Loucy (cell line): ENCODE measurements around the gene TMPRSS2.

Experiments
- H2AFZ ChIP-seq: fragments of 200-600 bp; sonication (generic); 2 replicates; pipeline ENCODE4 v1.6.0; 2016; ENCODE audit warnings: antibody characterized with exemption, mild to moderate bottlenecking, low read length, moderate library complexity
- H3F3A ChIP-seq: fragments of 200-600 bp; 2 replicates; pipeline ENCODE4 v1.6.0; 2016; ENCODE audit warnings: antibody characterized with exemption, low read depth, mild to moderate bottlenecking
- H3K27me3 ChIP-seq: fragments of 200-600 bp; sonication (generic); 2 replicates; pipeline ENCODE4 v1.6.1; 2014; ENCODE audit warnings: low read length, mild to moderate bottlenecking; ENCODE audit not compliant: insufficient read depth, poor library complexity, severe bottlenecking
- H3K36me3 ChIP-seq: fragments of 200-600 bp; sonication (generic); 2 replicates; pipeline ENCODE4 v1.6.1; 2016; ENCODE audit warnings: low read length; ENCODE audit not compliant: insufficient read depth
- H3K4me1 ChIP-seq: fragments of 200-600 bp; sonication (generic); 2 replicates; pipeline ENCODE4 v1.5.1; 2014; ENCODE audit warnings: low read length, mild to moderate bottlenecking; ENCODE audit not compliant: insufficient read depth, poor library complexity, severe bottlenecking
- H3K4me2 ChIP-seq: fragments of 200-600 bp; sonication (generic); 2 replicates; pipeline ENCODE4 v1.6.0; 2014; ENCODE audit warnings: antibody characterized with exemption, low read length, low read depth, mild to moderate bottlenecking; ENCODE audit not compliant: poor library complexity, severe bottlenecking
- H3K4me3 ChIP-seq: fragments of 200-600 bp; sonication (generic); 2 replicates; pipeline ENCODE4 v1.5.1; 2014; ENCODE audit warnings: low read length, mild to moderate bottlenecking, mixed read lengths; ENCODE audit not compliant: poor library complexity, severe bottlenecking
- H3K79me2 ChIP-seq: fragments of 200-600 bp; sonication (generic); 2 replicates; pipeline ENCODE4 v1.6.1; 2014; ENCODE audit warnings: low read length; ENCODE audit not compliant: insufficient read depth
- H3K9ac ChIP-seq: fragments of 200-600 bp; sonication (generic); 2 replicates; pipeline ENCODE4 v1.6.0; 2014; ENCODE audit warnings: mild to moderate bottlenecking, low read depth, low read length, moderate library complexity; ENCODE audit not compliant: poor library complexity, severe bottlenecking
- H3K9me2 ChIP-seq: fragments of 200-600 bp; sonication (generic); replicated peaks from 2 replicates; pipeline ENCODE4 v1.6.1; 2016; ENCODE audit warnings: low read depth, low read length, mixed read lengths
- H3K9me3 ChIP-seq: fragments of 200-600 bp; sonication (generic); 2 replicates; pipeline ENCODE4 v1.6.1; 2014; ENCODE audit warnings: mild to moderate bottlenecking, antibody characterized with exemption, low read length, low read depth; ENCODE audit not compliant: insufficient read depth
- H4K20me1 ChIP-seq: fragments of 200-600 bp; sonication (generic); 2 replicates; pipeline ENCODE4 v1.6.0; 2014; ENCODE audit warnings: antibody characterized with exemption, low read length, mild to moderate bottlenecking; ENCODE audit not compliant: insufficient read depth, poor library complexity, severe bottlenecking
- CTCF ChIP-seq: fragments of 200-600 bp; sonication (generic); conservative IDR thresholded peaks from 2 replicates; pipeline ENCODE4 v1.5.1; 2014; ENCODE audit warnings: mild to moderate bottlenecking, antibody characterized with exemption, low read length
- EZH2phosphoT487 ChIP-seq: fragments of 200-600 bp; IDR thresholded peaks from 2 replicates; pipeline ENCODE4 v1.6.1; 2018; ENCODE audit warnings: antibody characterized with exemption, mild to moderate bottlenecking, moderate library complexity, borderline replicate concordance

The TMPRSS2 gene

DNA sequence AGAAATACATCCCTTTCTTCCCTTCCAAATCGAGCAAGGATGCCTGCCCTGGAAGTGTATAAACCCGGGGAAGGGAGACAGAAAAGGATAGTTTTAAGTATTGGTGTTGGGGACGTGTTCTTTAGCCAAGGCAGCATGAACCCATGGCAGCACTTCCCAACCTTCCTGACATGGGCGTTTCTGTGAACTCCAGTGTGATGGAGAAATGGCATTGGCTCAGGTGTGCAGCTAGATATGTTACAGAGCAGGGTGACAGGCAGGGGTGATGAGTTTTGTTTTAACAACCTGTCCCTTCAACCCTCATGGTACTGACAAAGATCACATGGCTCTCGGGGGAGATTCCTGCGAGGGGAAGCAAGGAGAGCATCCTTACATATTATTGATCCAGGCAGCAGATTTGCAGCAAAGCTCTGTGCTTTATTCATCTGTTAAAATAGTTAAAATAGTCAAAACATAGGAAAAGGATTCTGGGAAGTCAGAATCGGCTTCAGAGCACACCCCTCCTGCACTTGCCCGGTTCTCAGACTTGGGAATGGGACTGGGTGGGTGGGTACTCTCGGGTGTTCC lies 78.0 kb downstream of the TMPRSS2 start:
- peaks cover 2% of the 10 kb centered on the region; the same call in 1 of the 2 replicates for H3K9me3 ChIP-seq
- H3K36me3 ChIP-seq = no peaks in the 10 kb centered on the region

DNA sequence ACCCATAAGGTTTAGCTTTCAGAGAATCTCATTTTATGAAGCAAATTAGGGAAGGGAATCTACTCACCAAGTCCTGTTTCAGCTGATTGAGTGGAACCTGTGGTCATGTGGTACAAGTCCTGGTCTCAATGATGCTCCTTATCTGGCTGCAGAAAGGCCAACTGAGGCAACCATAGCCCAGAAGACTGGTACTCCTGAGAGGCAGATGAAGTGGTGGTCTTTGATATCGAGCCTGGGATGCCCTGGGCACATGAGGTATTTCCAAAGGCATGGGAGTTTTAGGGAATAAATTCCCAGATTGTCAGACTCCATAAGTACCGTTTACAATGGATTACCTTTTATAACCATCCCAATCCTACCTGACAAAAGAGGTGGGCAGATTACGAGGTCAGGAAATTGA lies 78.7 kb downstream of the TMPRSS2 start:
- no peak for TF ChIP-seq EZH2phosphoT487
- no peak for TF ChIP-seq CTCF
- Histone ChIP-seq H3F3A (no peaks in the 10 kb centered on the region), H3K9ac (no peak overlapping the region), H3K79me2 (no peaks in the 10 kb centered on the region), H3K4me2 (no peak overlapping the region), H3K4me1 (no peaks in the 10 kb centered on the region), H4K20me1 (no peaks in the 10 kb centered on the region), H2AFZ (no peak overlapping the region), H3K36me3 (no peaks in the 10 kb centered on the region), H3K9me2 (no peaks in the 10 kb centered on the region), H3K27me3 (no peaks in the 10 kb centered on the region), H3K9me3 (no peaks in the 10 kb centered on the region), H3K4me3 (no peak overlapping the region)

More for the DNA sequence above, 78.0 kb downstream of the TMPRSS2 start:
- H3K27me3 ChIP-seq = no peaks in the 10 kb centered on the region
- no peaks in the 10 kb centered on the region for H3F3A ChIP-seq
- H3K9me2 ChIP-seq = no peaks in the 10 kb centered on the region
- no peak overlapping the region for H2AFZ ChIP-seq
- TF ChIP-seq EZH2phosphoT487 (no peak), CTCF (no peak)
- H3K4me3 ChIP-seq = no peak overlapping the region
- no peaks in the 10 kb centered on the region for H4K20me1 ChIP-seq
- no peak overlapping the region for H3K4me2 ChIP-seq
- H3K4me1 ChIP-seq = no peaks in the 10 kb centered on the region
- H3K79me2 ChIP-seq = no peaks in the 10 kb centered on the region
- no peak overlapping the region for H3K9ac ChIP-seq

DNA sequence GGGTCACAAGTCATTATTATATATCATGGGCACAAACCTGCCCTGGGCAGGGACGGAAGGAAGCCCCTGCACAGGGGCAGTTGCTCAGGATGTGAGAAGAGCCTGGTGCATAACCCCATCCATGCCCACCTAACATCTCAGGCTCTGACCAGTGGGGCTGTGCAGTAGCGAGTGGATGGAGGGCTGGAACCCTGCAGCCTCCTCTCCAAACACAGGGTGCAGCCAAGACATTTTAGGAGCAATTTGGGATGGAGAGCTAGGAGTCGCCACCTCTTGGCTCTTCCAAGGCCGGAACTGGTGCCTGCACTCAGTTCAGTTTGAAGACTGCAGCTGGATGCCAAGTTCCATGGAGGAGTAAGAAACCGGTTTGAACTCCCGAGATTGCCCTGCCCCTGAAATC lies 79.1 kb downstream of the TMPRSS2 start:
- no peak overlapping the region for H2AFZ ChIP-seq
- H3K4me3 ChIP-seq = no peak overlapping the region
- no peaks in the 10 kb centered on the region for H3K9me3 ChIP-seq
- no peaks in the 10 kb centered on the region for H3F3A ChIP-seq
- TF ChIP-seq CTCF = no peak
- no peaks in the 10 kb centered on the region for H4K20me1 ChIP-seq
- H3K36me3 ChIP-seq = no peaks in the 10 kb centered on the region
- H3K4me1 ChIP-seq = no peaks in the 10 kb centered on the region
- no peaks in the 10 kb centered on the region for H3K9me2 ChIP-seq
- H3K9ac ChIP-seq = no peak overlapping the region
- no peaks in the 10 kb centered on the region for H3K79me2 ChIP-seq
- H3K27me3 ChIP-seq = no peaks in the 10 kb centered on the region
- H3K4me2 ChIP-seq = no peak overlapping the region
